Muscle layer of duodenum (tissue), 2 donors: Measurements from ENCODE around the gene TP63.
"Not testable (repeated sequence)": the region's sequence is repeated elsewhere in the genome, so short reads cannot be mapped to it uniquely, and the experiment has no call there.

Experiments
- H3K27ac ChIP-seq: one replicate; pipeline ENCODE4 v1.7.0; 2013; ENCODE audit warnings: mild to moderate bottlenecking, low read length
- H3K27me3 ChIP-seq: one replicate; pipeline ENCODE4 v1.7.0; 2013; ENCODE audit warnings: low read depth, mild to moderate bottlenecking, control low read depth, low read length
- H3K36me3 ChIP-seq, 2 donors: one replicate each; pipeline ENCODE4 v1.7.0; 2013; ENCODE audit warnings: low read length in 2 of 2, control low read depth in 1 of 2, mild to moderate bottlenecking in 1 of 2; ENCODE audit not compliant: insufficient read depth in 2 of 2, control insufficient read depth in 1 of 2
- H3K4me1 ChIP-seq, 2 donors: one replicate each; pipeline ENCODE4 v1.7.0; 2013; ENCODE audit warnings: low read length in 2 of 2, mild to moderate bottlenecking in 2 of 2, control low read depth in 1 of 2, moderate library complexity in 1 of 2; ENCODE audit not compliant: insufficient read depth in 2 of 2, control insufficient read depth in 1 of 2
- H3K4me3 ChIP-seq, 2 donors: one replicate each; pipeline ENCODE4 v1.7.0; 2013; ENCODE audit warnings: low read length in 2 of 2, low read depth in 1 of 2, mild to moderate bottlenecking in 1 of 2
- H3K9me3 ChIP-seq, 2 donors: one replicate each; pipeline ENCODE4 v1.7.0; 2013; ENCODE audit warnings: low read length in 2 of 2, control low read depth in 1 of 2, mild to moderate bottlenecking in 1 of 2; ENCODE audit not compliant: control insufficient read depth in 1 of 2
- donor health status: healthy.

TP63 gene

GRCh38 chr3:189652042-189652441 is 20.9 kb downstream of the TP63 start:
- Histone ChIP-seq H3K27ac (no peak overlapping the region), H3K4me3 (no peak overlapping the region), H3K9me3 (peaks cover 7 to 11% of the 10 kb centered on the region in 2 donors), H3K36me3 (no peaks in the 10 kb centered on the region), H3K27me3 (no peaks in the 10 kb centered on the region), H3K4me1 (no peaks in the 10 kb centered on the region)

- Histone ChIP-seq H3K9me3 (peaks cover 7 to 16% of the 10 kb centered on the region in 2 donors), H3K27ac (no peak overlapping the region), H3K4me1 (no peaks in the 10 kb centered on the region), H3K36me3 (no peaks in the 10 kb centered on the region), H3K27me3 (no peaks in the 10 kb centered on the region), H3K4me3 (no peak overlapping the region)
Measured at GRCh38 chr3:189655617-189656016, 24.4 kb downstream of the TP63 start.

- Histone ChIP-seq H3K27me3 (no peaks in the 10 kb centered on the region), H3K4me3 (no peak overlapping the region), H3K36me3 (no peaks in the 10 kb centered on the region), H3K9me3 (peaks cover 7 to 14% of the 10 kb centered on the region in 2 donors), H3K4me1 (no peaks in the 10 kb centered on the region), H3K27ac (no peak overlapping the region)
Measured at GRCh38 chr3:189659571-189659970, 28.4 kb downstream of the TP63 start.

- Histone ChIP-seq H3K36me3 (no peaks in the 10 kb centered on the region), H3K9me3 (no peaks in the 10 kb centered on the region), H3K4me1 (no peaks in the 10 kb centered on the region), H3K4me3 (no peak overlapping the region), H3K27me3 (no peaks in the 10 kb centered on the region), H3K27ac (no peak overlapping the region)
Measured at GRCh38 chr3:189664311-189664710, 33.1 kb downstream of the TP63 start.

GRCh38 chr3:189672346-189672745 is 41.2 kb downstream of the TP63 start:
- not testable (repeated sequence) for H3K4me3 ChIP-seq, H3K27ac ChIP-seq, H3K27me3 ChIP-seq, H3K9me3 ChIP-seq, H3K36me3 ChIP-seq, H3K4me1 ChIP-seq

- Histone ChIP-seq H3K27ac (no peak overlapping the region), H3K9me3 (peaks cover 0 to 5% of the 10 kb centered on the region in 2 donors), H3K27me3 (no peaks in the 10 kb centered on the region), H3K4me1 (no peaks in the 10 kb centered on the region), H3K36me3 (no peaks in the 10 kb centered on the region), H3K4me3 (no peak overlapping the region)
Measured at GRCh38 chr3:189673535-189673934, 42.3 kb downstream of the TP63 start.

GRCh38 chr3:189674249-189674913 is 43.2 kb downstream of the TP63 start:
- H3K4me3 ChIP-seq = no peak overlapping the region
- H3K27me3 ChIP-seq = no peaks in the 10 kb centered on the region
- no peaks in the 10 kb centered on the region for H3K4me1 ChIP-seq
- peaks cover 0 to 5% of the 10 kb centered on the region in 2 donors for H3K9me3 ChIP-seq
- no peak overlapping the region for H3K27ac ChIP-seq
- no peaks in the 10 kb centered on the region for H3K36me3 ChIP-seq

GRCh38 chr3:189677667-189678066 is 46.5 kb downstream of the TP63 start:
- Histone ChIP-seq H3K4me3 (no peak overlapping the region), H3K9me3 (peaks cover 0 to 5% of the 10 kb centered on the region in 2 donors), H3K4me1 (no peaks in the 10 kb centered on the region), H3K36me3 (no peaks in the 10 kb centered on the region), H3K27me3 (no peaks in the 10 kb centered on the region), H3K27ac (no peak overlapping the region)

GRCh38 chr3:189680723-189681122 is 49.5 kb downstream of the TP63 start:
- peaks cover 0 to 5% of the 10 kb centered on the region in 2 donors for H3K9me3 ChIP-seq
- H3K4me3 ChIP-seq = no peak overlapping the region
- no peaks in the 10 kb centered on the region for H3K4me1 ChIP-seq
- no peak overlapping the region for H3K27ac ChIP-seq
- H3K27me3 ChIP-seq = no peaks in the 10 kb centered on the region
- no peaks in the 10 kb centered on the region for H3K36me3 ChIP-seq

- no peak overlapping the region for H3K27ac ChIP-seq
- no peaks in the 10 kb centered on the region for H3K27me3 ChIP-seq
- H3K4me1 ChIP-seq = no peaks in the 10 kb centered on the region
- H3K36me3 ChIP-seq = no peaks in the 10 kb centered on the region
- no peak overlapping the region for H3K4me3 ChIP-seq
- no peaks in the 10 kb centered on the region for H3K9me3 ChIP-seq
Measured at GRCh38 chr3:189683546-189684255, 52.5 kb downstream of the TP63 start.

GRCh38 chr3:189684317-189684716 is 53.1 kb downstream of the TP63 start:
- Histone ChIP-seq H3K27me3 (no peaks in the 10 kb centered on the region), H3K4me3 (no peak overlapping the region), H3K4me1 (no peaks in the 10 kb centered on the region), H3K36me3 (no peaks in the 10 kb centered on the region), H3K9me3 (no peaks in the 10 kb centered on the region), H3K27ac (no peak overlapping the region)

- Histone ChIP-seq H3K9me3 (no peaks in the 10 kb centered on the region), H3K36me3 (no peaks in the 10 kb centered on the region), H3K27me3 (no peaks in the 10 kb centered on the region), H3K4me1 (no peaks in the 10 kb centered on the region), H3K27ac (no peak overlapping the region), H3K4me3 (no peak overlapping the region)
Measured at GRCh38 chr3:189685291-189685690, 54.1 kb downstream of the TP63 start.
